Measurements from ENCODE around the gene TM4SF18. TPM values are rescaled to one million over a fixed set of nuclear protein-coding genes. Genes with fewer than 3 reads are reported as not detected.

The TM4SF18 gene
- total RNA-seq, 1 experiment from 2014 or later, result 0.34 TPM

GRCh38 chr3:149310796-149311534 is 22.5 kb downstream of the TM4SF18 start:
- no peaks in the 10 kb centered on the region for H3K36me3 ChIP-seq (ENCODE audit: control insufficient read depth in 1 of 2, insufficient read depth in 2 of 2, low read length in 2 of 2)
- H3K9me3 ChIP-seq (ENCODE audit: control insufficient read depth in 1 of 2, insufficient read depth in 1 of 2, low read depth in 1 of 2, low read length in 2 of 2), result no peaks in the 10 kb centered on the region
- ChIA-PET CTCF (no interaction called here), POLR2A (no interaction called here), RAD21 (ENCODE audit: low non-redundant PET in 1 of 2, low total read pairs in 2 of 2, uncharacterized antibody in 2 of 2, unreplicated experiment in 2 of 2) (no interaction called here)
- peaks cover 0 to 14% of the 10 kb centered on the region in 2 experiments; a peak in 2 of 4 replicates for H3K4me1 ChIP-seq (ENCODE audit: control insufficient read depth in 1 of 2, insufficient read depth in 2 of 2, low read length in 2 of 2)
- no peak for TF ChIP-seq CEBPB (IDR thresholded peaks at IDR 0.05; ENCODE audit: low read depth)
- no peak for TF ChIP-seq CTCF (IDR thresholded peaks at IDR 0.05 in 2 of 3, conservative IDR thresholded peaks at IDR 0.05 in 1 of 3; ENCODE audit: borderline replicate concordance in 1 of 3, insufficient read depth in 1 of 3, low read depth in 2 of 3, low read length in 2 of 3)
- TF ChIP-seq CBX3 (IDR thresholded peaks at IDR 0.05; ENCODE audit: low read depth), result no peak
- TF ChIP-seq, protein P1, sequence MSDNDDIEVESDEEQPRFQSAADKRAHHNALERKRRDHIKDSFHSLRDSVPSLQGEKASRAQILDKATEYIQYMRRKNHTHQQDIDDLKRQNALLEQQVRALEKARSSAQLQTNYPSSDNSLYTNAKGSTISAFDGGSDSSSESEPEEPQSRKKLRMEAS (IDR thresholded peaks at IDR 0.05), result no peak
- TF ChIP-seq REST (IDR thresholded peaks at IDR 0.05; ENCODE audit: low read depth), result no peak
- TF ChIP-seq SP1 (IDR thresholded peaks at IDR 0.05; ENCODE audit: low read depth), result no peak
- no peak for TF ChIP-seq ZFX (IDR thresholded peaks at IDR 0.05)
- no peak for TF ChIP-seq EZH2phosphoT487 (IDR thresholded peaks at IDR 0.05; ENCODE audit: borderline replicate concordance)
- no peak for TF ChIP-seq ATF3 (IDR thresholded peaks at IDR 0.05)
- TF ChIP-seq EZH2 (IDR thresholded peaks at IDR 0.05), result no peak
- no peaks in the 10 kb centered on the region for H3K79me2 ChIP-seq (ENCODE audit: insufficient read depth, low read length)
- no peak for DNase-seq (ENCODE audit: low read depth, low spot score)
- H2AFZ ChIP-seq (ENCODE audit: low read depth, low read length, poor library complexity, severe bottlenecking), result no peak overlapping the region
- no peaks in the 10 kb centered on the region for H3K9me2 ChIP-seq (ENCODE audit: insufficient read depth)
- H3K4me2 ChIP-seq (ENCODE audit: low read length), result no peak overlapping the region
- no TSS peak for BruUV-seq (replicated peaks)
- no peak overlapping the region for H3K9ac ChIP-seq (ENCODE audit: low read length)
- no peaks in the 10 kb centered on the region for H3K27me3 ChIP-seq (ENCODE audit: insufficient read depth, low read length)
- no peak overlapping the region for H3K4me3 ChIP-seq (replicated peaks in 1 of 2; ENCODE audit: low read depth in 1 of 2, low read length in 2 of 2)
- H4K20me1 ChIP-seq (ENCODE audit: insufficient read depth), result no peaks in the 10 kb centered on the region
- H3K27ac ChIP-seq (ENCODE audit: low read depth, low read length), result no peak overlapping the region
- no peak for ATAC-seq
- intact Hi-C loops (cut with micrococcal nuclease), result no loop called here

All from HCT116 (cell line).